ENCODE data around the gene ADAT3. TPM values are rescaled to one million over a fixed set of nuclear protein-coding genes. Genes with fewer than 3 reads are reported as not detected.

The ADAT3 gene
- total and polyA plus RNA-seq, 11 donors, result 1.2 to 5.1 (median 1.9) TPM

- Histone ChIP-seq H3K4me1 (peaks cover 0 to 20% (median 10%) of the 10 kb centered on the region in 12 donors), H3K4me3 (no peak overlapping the region), H3K27ac (no peak overlapping the region), H3K9me3 (peaks cover 0 to 2% (median 0%) of the 10 kb centered on the region in 12 donors), H3K36me3 (peaks cover 0 to 44% (median 25%) of the 10 kb centered on the region in 9 donors), H3K27me3 (no peaks in the 10 kb centered on the region)
- no peak for DNase-seq
- no peak for ATAC-seq
- no peak for TF ChIP-seq CTCF (IDR thresholded peaks at IDR 0.05)
- TF ChIP-seq POLR2A (IDR thresholded peaks at IDR 0.05), result no peak
- 89 to 92% (median 91%) methylated on average over 8 to 16 of the region's 16 CpGs for WGBS, 4 donors
- intact Hi-C loops (cut with DNase I), result loop anchor here in 4 of 10 donors (5.0 to 10.0 kb wide), 4 partner anchors 142 to 389 kb away; no protein-coding TSS in a partner anchor
These were observed 20.3 kb downstream of the ADAT3 start for GRCh38 chr19:1925544-1925943.

- peak; percentile 62 to 94 (median 90) for ATAC-seq
- H3K27me3 ChIP-seq, result no peaks in the 10 kb centered on the region
- peaks cover 0 to 12% (median 6%) of the 10 kb centered on the region in 9 donors for H3K36me3 ChIP-seq
- WGBS, 4 donors, result 10 to 28% (median 16%) methylated on average over 25 to 42 of the region's 42 CpGs
- H3K4me1 ChIP-seq, result peaks cover 0 to 15% (median 10%) of the 10 kb centered on the region in 12 donors
- intact Hi-C loops (cut with DNase I), result loop anchor here in 6 of 10 donors (2.0 to 10.0 kb wide), 7 partner anchors 64 to 386 kb away; no protein-coding TSS in a partner anchor
- H3K27ac ChIP-seq, result no peak overlapping the region
- TF ChIP-seq CTCF (IDR thresholded peaks at IDR 0.05), result peak; percentile 82 to 95 (median 90)
- no peak for TF ChIP-seq POLR2A (IDR thresholded peaks at IDR 0.05)
- peak; percentile 73 to 89 (median 78) for DNase-seq
- peak overlapping the region in 11 of 12 donors; percentile 21 to 59 (median 45) for H3K4me3 ChIP-seq
- peaks cover 0 to 5% (median 0%) of the 10 kb centered on the region in 12 donors for H3K9me3 ChIP-seq
These were observed 24.0 kb downstream of the ADAT3 start for GRCh38 chr19:1929021-1929742.

- Histone ChIP-seq H3K4me3 (no peak overlapping the region), H3K27ac (no peak overlapping the region), H3K36me3 (no peaks in the 10 kb centered on the region), H3K27me3 (no peaks in the 10 kb centered on the region), H3K9me3 (peaks cover 0 to 12% (median 0%) of the 10 kb centered on the region in 12 donors), H3K4me1 (peaks cover 0 to 23% (median 13%) of the 10 kb centered on the region in 12 donors)
- ATAC-seq, result no peak
- 83 to 100% (median 93%) methylated on average over 1 of the region's 1 CpG for WGBS, 4 donors
- TF ChIP-seq CTCF (IDR thresholded peaks at IDR 0.05) (no peak), POLR2A (IDR thresholded peaks at IDR 0.05) (no peak)
- no peak for DNase-seq
- intact Hi-C loops (cut with DNase I), result loop anchor here in 3 of 10 donors (5.0 to 10.0 kb wide), 4 partner anchors 86 to 143 kb away; partner anchors contain the start of gene BTBD2 (in 1 of the 3)
These were observed 26.2 kb downstream of the ADAT3 start for GRCh38 chr19:1931445-1931844.

DNA sequence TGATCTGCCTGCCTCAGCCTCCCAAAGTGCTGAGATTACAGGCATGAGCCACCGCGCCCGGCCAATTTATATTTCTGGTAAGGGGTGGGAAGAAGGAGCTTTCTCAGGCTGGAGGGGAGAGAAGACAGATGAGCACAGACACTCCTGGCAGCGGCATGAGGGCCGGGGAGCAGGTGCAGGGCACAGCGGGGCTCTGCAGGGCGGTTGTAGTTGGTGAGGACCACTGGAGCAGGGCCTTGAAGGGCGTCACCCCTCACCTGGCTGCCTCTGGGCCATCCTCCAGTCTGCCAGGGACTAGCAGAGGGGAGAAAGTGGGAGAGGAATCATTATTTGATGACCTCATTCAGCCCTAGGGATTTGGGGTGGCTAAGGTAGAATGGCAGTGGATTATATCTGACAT, 27.2 kb downstream of the ADAT3 start:
- TF ChIP-seq CTCF (IDR thresholded peaks at IDR 0.05) (no peak), POLR2A (IDR thresholded peaks at IDR 0.05) (no peak)
- H3K36me3 ChIP-seq, result no peaks in the 10 kb centered on the region
- peaks cover 0 to 23% (median 13%) of the 10 kb centered on the region in 12 donors for H3K4me1 ChIP-seq
- peaks cover 0 to 12% (median 0%) of the 10 kb centered on the region in 12 donors for H3K9me3 ChIP-seq
- no peaks in the 10 kb centered on the region for H3K27me3 ChIP-seq
- 83 to 94% (median 91%) methylated on average over 8 of the region's 8 CpGs for WGBS, 4 donors
- ATAC-seq (no peak), DNase-seq (no peak)
- intact Hi-C loops (cut with DNase I), result loop anchor here in 3 of 10 donors (5.0 to 10.0 kb wide), 4 partner anchors 85 to 142 kb away; partner anchors contain the start of gene BTBD2 (in 1 of the 3)
- H3K4me3 ChIP-seq, result no peak overlapping the region
- no peak overlapping the region for H3K27ac ChIP-seq
